Amygdala (tissue), 56 donors: ENCODE results near the gene PPM1E.

Experiments
- DNase-seq, 56 donors: peaks; one replicate each; lab custom pipeline; 2025; lab: John Stamatoyannopoulos, UW

The PPM1E gene

DNA sequence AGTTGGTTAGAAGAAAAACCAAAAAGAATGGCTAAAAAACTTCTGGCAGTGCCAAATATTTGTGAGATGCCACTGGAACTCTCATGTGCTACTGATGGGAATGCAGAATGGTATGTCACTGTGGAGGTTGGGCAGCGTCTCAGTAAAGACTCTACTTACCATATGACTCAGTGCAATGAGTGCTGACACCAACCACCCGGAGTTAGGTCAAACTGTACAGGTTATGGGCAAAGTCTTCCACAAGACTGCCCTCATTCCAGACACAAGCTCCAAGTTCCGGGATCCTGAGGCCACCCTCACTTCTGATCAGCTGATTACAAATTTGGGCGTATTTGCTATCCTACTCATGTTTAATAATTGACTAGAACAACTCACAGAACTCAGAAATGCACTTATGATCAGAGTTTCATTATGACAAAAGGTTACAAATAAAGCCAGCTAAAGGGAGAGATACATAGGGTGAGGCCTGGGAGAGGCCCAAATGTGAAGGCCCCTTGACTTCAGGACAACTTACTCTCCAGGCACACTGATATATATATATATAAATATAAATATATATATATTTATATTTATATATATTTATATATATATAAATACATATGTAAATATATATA lies 236.2 kb downstream of the PPM1E start:
- no peak for DNase-seq

DNA sequence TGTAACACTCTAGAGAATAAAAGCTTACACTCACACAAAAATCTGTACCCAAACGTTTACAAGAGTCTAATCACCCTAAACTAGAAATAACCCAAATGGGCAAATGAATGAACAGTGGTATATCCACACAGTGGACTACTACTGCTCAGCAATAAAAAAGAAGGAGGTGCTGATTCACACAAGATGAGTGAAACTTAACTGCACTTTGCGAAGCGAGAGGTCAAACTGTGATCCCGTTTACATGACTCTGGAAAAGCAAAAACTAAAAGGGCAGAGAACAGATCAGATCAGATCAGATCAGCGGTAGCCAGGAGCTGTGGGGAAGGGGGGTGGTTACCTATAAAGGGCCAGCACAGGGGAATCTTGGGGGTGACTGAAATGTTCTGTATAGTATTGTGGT lies 237.7 kb downstream of the PPM1E start:
- no peak for DNase-seq

DNA sequence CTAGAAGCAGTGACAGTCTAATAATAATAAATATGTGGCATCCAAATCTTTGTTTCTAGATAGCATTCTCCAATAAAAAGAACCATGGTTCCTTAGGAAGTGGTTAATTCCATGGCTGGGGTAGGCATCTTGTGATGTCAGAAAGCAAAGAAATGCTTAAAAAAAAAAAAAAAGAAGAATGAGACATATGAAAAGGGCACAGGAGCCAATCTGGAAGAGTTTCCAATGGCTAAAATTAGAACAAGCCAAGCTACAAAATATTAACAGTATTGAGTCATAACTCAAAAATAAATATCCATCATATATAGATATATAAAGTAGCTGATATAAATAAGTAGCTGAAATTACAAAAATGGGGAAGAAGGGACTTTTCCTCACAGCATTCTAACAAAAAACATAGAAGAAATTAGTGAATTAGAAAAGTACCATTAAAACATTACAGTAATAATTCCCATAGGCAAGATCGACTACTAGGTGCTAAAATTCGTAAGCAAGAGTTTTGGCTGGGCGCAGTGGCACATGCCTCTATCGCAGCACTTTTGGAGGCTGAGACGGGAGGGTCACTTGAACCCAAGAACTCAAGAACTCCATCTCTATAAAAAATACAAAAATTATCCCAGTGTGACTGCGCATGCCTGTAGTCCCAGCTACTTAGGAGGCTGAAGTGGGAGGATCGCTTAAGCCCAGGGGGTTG lies 239.7 kb downstream of the PPM1E start:
- no peak for DNase-seq

- DNase-seq = no peak
Measured at GRCh38 chr17:58996968-58997367, 241.3 kb downstream of the PPM1E start.

GRCh38 chr17:58997756-58998553 lies 242.3 kb downstream of the PPM1E start:
- no peak for DNase-seq

DNA sequence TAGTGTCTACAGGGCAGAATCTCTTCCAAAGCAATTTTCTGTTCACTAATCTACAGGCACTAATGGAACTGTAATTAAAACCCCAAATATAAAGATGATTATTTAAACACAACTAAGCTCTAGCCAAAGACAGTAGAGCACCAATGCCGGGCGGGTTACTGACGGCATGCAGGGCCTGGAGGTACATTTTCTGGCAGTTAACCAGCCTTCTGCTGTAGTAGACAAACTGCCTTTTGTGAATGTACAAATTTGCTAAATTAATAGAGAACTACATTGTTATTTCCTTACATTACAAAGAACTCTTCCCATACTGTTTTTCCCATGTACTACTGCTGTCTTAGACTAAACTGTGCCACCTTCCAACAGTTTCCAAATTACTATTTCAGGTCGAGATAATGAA lies 243.2 kb downstream of the PPM1E start:
- DNase-seq = no peak

DNA sequence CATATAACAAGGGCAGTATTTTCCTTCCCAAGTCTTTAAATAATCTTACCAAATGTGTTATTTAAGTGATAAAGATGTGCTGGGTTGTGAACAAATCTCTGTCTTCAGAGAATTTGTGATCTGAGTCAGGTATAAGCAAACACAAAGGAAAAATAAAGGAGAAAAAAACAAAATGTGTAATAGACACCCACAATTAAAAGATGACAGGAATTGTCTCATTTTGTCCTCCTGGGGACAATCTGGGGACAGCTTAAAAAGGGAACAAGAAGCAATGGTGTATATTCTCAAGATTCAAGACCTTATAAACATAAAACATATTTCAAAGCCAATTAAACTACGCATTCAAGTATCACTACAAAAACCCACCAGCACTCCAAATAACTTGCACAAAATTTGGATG lies 243.8 kb downstream of the PPM1E start:
- no peak for DNase-seq

- no peak for DNase-seq
Measured at GRCh38 chr17:59000022-59000421, 244.4 kb downstream of the PPM1E start.

GRCh38 chr17:59001158-59001814 lies 245.6 kb downstream of the PPM1E start:
- DNase-seq = peak in 2 of 56 donors; percentile 4 to 6

GRCh38 chr17:59002126-59002525 lies 246.5 kb downstream of the PPM1E start:
- no peak for DNase-seq

DNA sequence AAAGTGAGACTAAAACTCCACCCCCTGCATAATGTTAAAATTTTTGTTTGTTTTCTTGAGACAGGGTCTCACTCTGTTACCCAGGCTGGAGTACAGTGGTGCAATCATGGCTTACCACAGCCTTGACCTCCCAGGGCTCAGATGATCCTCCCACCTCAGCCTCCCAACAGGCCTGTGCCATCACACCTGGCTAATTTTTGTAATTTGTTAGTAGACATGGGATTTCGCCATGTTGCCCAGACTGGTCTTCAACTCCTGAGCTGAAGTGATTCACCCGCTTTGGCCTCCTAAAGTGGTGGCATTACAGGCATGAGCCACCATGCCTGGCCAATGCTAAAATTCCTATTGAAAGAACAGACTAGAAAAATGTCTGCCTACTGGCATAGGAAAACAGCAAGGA lies 247.2 kb downstream of the PPM1E start:
- no peak for DNase-seq

- no peak for DNase-seq
Measured at GRCh38 chr17:59003860-59004259, 248.2 kb downstream of the PPM1E start.

DNA sequence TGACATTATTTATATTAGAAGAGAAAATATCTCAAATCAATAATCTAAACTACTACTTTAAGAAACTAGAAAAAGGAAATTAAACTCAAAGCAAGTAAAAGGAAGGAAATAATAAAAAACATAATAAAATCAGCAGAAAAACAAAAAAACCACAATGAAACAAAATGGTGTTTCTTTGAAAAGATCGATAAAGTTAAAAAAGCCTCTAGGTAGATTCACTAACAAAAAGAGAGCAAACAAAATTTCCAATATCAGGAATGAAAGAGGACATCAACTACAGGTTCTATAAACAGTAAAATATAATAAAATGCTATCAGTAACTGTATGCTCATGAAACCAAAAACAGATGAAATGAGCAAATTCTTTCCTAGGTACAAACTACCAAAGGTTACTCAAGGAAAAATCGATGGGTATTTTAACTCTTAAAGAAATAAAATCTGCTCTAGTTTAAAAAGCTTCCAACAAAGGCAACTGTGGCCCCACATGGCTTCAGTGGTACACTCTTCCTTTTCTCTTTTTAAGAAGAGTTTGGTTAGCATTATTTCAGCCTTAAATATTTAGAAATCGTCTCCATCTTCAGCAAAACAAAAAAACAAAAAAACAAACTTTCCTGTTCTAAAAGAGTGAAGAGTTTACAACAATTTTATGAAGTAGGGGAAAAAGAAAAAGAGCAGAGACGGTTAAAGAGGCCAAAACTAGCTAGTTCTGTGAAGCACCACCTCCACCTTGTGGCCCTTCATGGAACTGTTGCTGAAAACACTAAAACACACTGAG lies 248.9 kb downstream of the PPM1E start:
- peak in 32 of 56 donors; percentile 0 to 83 (median 14) for DNase-seq

GRCh38 chr17:59007995-59008394 lies 252.3 kb downstream of the PPM1E start:
- no peak for DNase-seq

DNA sequence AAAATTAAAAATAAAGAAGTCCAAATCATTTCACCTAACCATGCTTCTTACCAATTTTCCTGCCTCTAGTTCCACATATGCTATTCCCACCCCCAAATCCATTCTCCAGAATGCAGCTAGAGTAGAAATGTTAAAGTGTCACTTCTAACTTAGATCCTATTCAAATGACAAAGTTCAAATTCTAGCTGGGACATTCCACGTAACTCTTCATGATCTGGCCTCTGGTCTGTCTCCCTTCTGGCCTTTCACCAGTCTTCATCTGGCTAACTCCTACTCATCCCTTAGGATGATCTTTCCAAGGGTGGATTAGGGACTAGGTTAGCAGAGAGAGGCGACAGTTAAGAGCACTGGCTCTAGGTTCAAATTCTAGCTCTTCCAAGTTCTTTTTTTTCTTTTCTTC lies 253.1 kb downstream of the PPM1E start:
- DNase-seq = no peak

GRCh38 chr17:59010026-59010425 lies 254.4 kb downstream of the PPM1E start:
- no peak for DNase-seq

DNA sequence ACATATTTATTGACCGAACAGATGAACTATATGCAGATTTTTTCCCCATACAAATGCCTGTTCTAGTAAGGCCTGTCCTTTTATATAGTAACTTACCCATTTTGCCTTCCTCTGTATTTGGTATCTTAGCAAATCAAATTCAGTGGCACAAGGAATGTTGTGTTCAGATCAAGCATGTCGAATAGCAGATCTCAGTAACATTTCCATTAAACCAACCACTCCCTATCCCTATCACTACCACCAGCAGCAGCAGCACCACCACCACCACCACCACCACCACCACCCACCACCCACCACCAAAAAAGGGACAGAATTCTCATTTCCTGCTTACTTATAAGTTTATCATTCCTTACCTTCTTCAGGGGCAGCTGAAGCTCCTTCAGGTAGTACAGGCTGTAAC lies 256.3 kb downstream of the PPM1E start:
- no peak for DNase-seq

- DNase-seq = no peak
Measured at GRCh38 chr17:59018019-59018418, 262.4 kb downstream of the PPM1E start.

DNA sequence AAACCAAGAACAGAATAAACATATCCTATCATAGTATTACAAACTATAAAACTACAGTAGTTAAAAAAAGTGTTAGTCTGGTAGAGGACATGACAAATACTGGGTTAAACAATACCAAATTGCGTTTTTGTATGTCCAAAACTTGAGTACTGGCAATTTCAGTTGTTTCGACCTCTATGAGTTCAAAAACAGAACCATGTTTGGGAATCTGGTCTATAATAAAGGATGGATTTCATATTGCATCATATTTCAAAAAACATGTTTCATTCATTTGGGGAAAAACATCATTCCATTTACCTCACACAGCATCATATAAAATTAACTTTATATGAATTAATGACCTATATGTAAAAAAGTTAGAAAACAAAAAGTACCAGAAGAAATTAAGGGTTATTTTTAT lies 269.3 kb downstream of the PPM1E start:
- no peak for DNase-seq

DNA sequence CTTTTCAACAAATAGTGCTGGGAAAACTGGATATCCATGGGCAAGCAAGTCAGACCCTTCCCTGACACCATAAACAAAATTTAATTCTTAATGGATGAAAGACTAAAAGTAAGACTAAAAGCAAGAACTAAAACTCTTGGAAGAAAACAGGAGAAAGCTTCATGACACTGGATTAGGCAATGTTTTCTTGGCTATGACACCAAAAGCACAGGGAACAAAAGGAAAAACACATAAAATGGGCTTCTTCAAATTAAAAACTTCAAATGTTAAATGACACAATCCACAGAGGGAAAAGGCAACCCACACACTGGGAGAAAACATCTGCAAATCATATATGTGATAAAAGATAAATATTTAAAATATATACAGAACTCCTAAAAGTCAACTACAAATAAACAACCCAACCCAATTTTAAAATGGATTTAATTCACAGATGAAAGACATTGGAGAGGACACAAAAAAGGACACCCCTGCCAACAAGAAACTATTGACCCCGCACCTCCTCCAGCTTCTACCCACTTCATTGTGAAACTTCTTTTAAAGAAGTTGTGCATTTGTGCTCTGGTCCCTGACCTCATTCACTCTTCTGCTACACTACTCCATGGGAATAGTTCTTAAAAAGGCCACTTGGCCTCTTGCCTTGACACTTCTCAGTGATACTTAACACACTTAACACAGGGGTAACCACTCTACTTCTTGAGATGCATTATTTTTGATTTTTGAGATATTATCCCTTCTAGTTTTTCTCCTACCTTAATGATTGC lies 270.7 kb downstream of the PPM1E start:
- peak in 1 of 56 donors; percentile 1 for DNase-seq
